ENCODE data around the gene C4orf51. TPM values are rescaled to one million over a fixed set of nuclear protein-coding genes. Genes with fewer than 3 reads are reported as not detected.
A peak's percentile ranks its signal among the peaks of the same experiment; 100 is the strongest.
"Not testable (repeated sequence)": the region's sequence is repeated elsewhere in the genome, so short reads cannot be mapped to it uniquely, and the experiment has no call there.

Gene C4orf51
- total RNA-seq (2022): not detected in 2 replicates
- Bru-seq, nascent RNA: percentile 11 among the genes with signal in this experiment
- BruChase-seq, experiment 1, labeled RNA remaining after a 6-hour chase: percentile 8 among the genes with signal in this experiment
- percentile 10 among the genes with signal in this experiment for BruChase-seq, experiment 2, labeled RNA remaining after a 2-hour chase
- long read RNA-seq: 0 reads

DNA sequence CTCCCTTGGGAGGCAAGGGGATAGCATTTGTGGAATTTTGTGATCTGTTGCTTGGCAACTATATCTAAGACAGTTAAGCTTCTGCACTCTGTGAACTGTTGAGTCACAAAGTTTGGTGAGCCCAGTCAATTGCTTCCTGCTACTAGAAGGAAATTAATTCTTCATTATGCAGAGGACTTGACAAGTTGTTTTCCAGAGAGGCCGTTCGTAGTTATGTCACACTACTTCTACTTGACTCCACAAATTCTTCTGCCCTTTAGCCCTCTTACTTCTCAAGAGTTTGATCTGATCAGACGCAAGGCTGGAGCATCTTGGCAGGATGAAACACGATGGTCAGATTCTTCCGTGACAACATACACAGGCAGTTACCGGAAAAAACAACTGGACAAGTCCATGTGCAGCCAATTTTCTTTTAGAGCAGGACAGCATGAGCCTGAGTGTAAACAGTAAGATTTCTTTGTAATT is at the start of gene C4orf51:
C4orf51 (plus strand) TSS at position 156 of the 465 bp plus-strand sequence; CDS start at position 214, 58 bp downstream.
- Mint-ChIP-seq H3K4me1 (ENCODE audit: low read depth, unreplicated experiment) (peaks cover 28% of the 10 kb centered on the region), H3K9me3 (ENCODE audit: low read depth, unreplicated experiment) (no peaks in the 10 kb centered on the region), H3K4me3 (ENCODE audit: low read depth, unreplicated experiment) (peak within 1 kb of the TSS; percentile 50), H3K27me3 (ENCODE audit: unreplicated experiment) (no peaks in the 10 kb centered on the region), H3K27ac (ENCODE audit: unreplicated experiment) (peak within 1 kb of the TSS; percentile 91), H3K36me3 (ENCODE audit: insufficient read depth, unreplicated experiment) (no peaks in the 10 kb centered on the region)
- BruUV-seq (replicated peaks): no TSS peak
- TF ChIP-seq CTCF (IDR thresholded peaks at IDR 0.05; ENCODE audit: unreplicated experiment): no peak
- intact Hi-C loops (cut with micrococcal nuclease; ENCODE audit: unreplicated experiment): loop anchor here (5.0 kb wide), 3 partner anchors 52 to 127 kb away; no protein-coding TSS in a partner anchor
- CTCF ChIA-PET: interaction anchor here (1.4 kb wide), 1 partner anchor 17 kb away, joined by 3 read pairs; no protein-coding TSS in a partner anchor
- DNase-seq: peak; percentile 31

DNA sequence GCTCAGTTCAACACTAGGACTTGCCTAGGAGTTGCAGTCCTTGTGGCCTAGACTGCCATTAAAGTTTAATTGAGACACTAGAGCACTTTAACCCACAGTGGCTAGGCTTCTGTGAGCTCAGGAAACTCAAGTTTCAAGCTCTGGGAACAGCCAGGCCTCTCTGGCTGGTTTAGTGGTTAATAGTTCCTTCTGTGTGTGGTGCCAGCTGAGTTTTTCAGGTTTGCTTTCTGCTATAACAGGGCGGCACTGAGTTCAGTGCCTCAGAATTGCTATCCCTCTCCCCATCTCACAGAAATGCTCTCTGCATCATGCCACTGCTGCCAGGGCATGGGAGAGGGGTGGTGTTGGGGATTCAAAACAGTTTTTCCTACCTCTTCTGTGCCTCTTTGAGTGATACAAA is 44.8 kb upstream of the C4orf51 start:
- H3K36me3 Mint-ChIP-seq (ENCODE audit: insufficient read depth, unreplicated experiment): no peaks in the 10 kb centered on the region
- H3K27ac Mint-ChIP-seq (ENCODE audit: unreplicated experiment): no peak overlapping the region
- no peaks in the 10 kb centered on the region for H3K27me3 Mint-ChIP-seq (ENCODE audit: unreplicated experiment)
- no peaks in the 10 kb centered on the region for H3K9me3 Mint-ChIP-seq (ENCODE audit: low read depth, unreplicated experiment)
- no peaks in the 10 kb centered on the region for H3K4me1 Mint-ChIP-seq (ENCODE audit: low read depth, unreplicated experiment)
- CTCF ChIA-PET: no interaction called here
- no TSS peak for BruUV-seq (replicated peaks)
- intact Hi-C loops (cut with micrococcal nuclease; ENCODE audit: unreplicated experiment): no loop called here
- TF ChIP-seq CTCF (IDR thresholded peaks at IDR 0.05; ENCODE audit: unreplicated experiment): no peak
- no peak overlapping the region for H3K4me3 Mint-ChIP-seq (ENCODE audit: low read depth, unreplicated experiment)
- no peak for DNase-seq

DNA sequence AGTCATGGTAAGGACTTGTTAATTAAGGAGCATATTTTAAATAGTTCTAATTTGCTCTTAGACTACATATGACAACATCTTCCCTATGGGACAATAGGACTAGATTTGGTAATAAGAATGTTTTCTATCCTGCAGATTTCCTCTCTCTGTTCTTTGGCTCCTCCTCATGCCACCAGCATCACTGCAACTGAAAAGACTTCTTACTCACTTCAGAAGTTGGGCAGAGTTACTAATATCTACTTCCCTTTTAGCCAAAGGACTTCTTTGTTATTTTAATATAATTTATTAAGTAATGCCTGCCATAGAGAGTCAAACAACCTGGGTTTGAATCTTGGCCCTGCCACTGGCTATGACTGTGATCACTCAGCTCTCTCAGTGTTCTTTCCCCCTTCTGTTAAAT is 44.3 kb upstream of the C4orf51 start:
- Mint-ChIP-seq H3K27me3 (ENCODE audit: unreplicated experiment) (no peaks in the 10 kb centered on the region), H3K27ac (ENCODE audit: unreplicated experiment) (no peak overlapping the region), H3K4me1 (ENCODE audit: low read depth, unreplicated experiment) (no peaks in the 10 kb centered on the region), H3K36me3 (ENCODE audit: insufficient read depth, unreplicated experiment) (no peaks in the 10 kb centered on the region), H3K4me3 (ENCODE audit: low read depth, unreplicated experiment) (no peak overlapping the region), H3K9me3 (ENCODE audit: low read depth, unreplicated experiment) (no peaks in the 10 kb centered on the region)
- CTCF ChIA-PET: no interaction called here
- TF ChIP-seq CTCF (IDR thresholded peaks at IDR 0.05; ENCODE audit: unreplicated experiment): no peak
- DNase-seq: no peak
- intact Hi-C loops (cut with micrococcal nuclease; ENCODE audit: unreplicated experiment): no loop called here
- BruUV-seq (replicated peaks): no TSS peak

DNA sequence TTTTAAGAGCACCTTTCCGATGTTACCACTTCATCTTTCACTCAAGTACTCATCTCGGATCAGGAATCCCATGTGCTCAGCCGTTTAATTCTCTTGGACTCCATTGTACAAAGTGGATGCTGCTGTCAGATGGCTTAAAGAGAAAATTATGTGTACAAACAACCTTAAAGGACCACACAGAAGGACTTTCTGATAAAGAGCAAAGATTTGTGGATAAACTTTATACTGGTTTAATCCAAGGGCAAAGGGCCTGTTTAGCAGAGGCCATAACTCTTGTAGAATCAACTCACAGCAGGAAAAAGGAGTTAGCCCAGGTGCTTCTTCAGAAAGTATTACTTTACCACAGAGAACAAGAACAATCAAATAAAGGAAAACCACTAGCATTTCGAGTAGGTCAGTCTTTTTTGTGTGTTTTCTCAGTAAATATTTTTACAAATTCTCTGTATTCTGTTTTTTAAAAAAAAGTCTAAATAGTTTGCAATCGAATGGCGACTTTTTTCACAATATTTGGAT is 40.7 kb upstream of the C4orf51 start:
- Mint-ChIP-seq H3K4me3 (ENCODE audit: low read depth, unreplicated experiment) (no peak overlapping the region), H3K9me3 (ENCODE audit: low read depth, unreplicated experiment) (no peaks in the 10 kb centered on the region), H3K27me3 (ENCODE audit: unreplicated experiment) (no peaks in the 10 kb centered on the region), H3K36me3 (ENCODE audit: insufficient read depth, unreplicated experiment) (no peaks in the 10 kb centered on the region), H3K4me1 (ENCODE audit: low read depth, unreplicated experiment) (no peaks in the 10 kb centered on the region), H3K27ac (ENCODE audit: unreplicated experiment) (no peak overlapping the region)
- BruUV-seq (replicated peaks): no TSS peak
- CTCF ChIA-PET: no interaction called here
- no peak for TF ChIP-seq CTCF (IDR thresholded peaks at IDR 0.05; ENCODE audit: unreplicated experiment)
- DNase-seq: no peak
- intact Hi-C loops (cut with micrococcal nuclease; ENCODE audit: unreplicated experiment): no loop called here

DNA sequence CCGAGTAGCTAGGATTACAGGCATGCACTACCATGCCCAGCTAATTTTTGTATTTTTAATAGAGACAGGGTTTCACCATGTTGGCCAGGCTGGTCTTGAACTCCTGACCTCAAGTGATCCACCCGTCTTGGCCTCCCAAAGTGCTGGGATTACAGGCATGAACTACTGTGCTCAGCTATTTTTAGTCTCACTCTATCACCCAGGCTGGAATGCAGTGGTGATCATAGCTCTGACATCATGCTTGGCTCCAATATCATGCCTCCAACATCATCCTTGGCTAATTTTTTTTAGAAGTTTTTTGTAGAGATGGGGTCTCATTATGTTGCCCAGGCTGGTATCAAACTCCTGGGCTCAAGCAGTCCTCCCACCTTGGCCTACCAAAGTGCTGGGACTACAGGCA is 39.7 kb upstream of the C4orf51 start:
- H3K4me3 Mint-ChIP-seq (ENCODE audit: low read depth, unreplicated experiment): not testable (repeated sequence)

More for the DNA sequence above, 39.7 kb upstream of the C4orf51 start:
- H3K9me3 Mint-ChIP-seq (ENCODE audit: low read depth, unreplicated experiment); H3K4me1 Mint-ChIP-seq (ENCODE audit: low read depth, unreplicated experiment); H3K27me3 Mint-ChIP-seq (ENCODE audit: unreplicated experiment); intact Hi-C loops (cut with micrococcal nuclease; ENCODE audit: unreplicated experiment); H3K27ac Mint-ChIP-seq (ENCODE audit: unreplicated experiment); CTCF ChIA-PET; DNase-seq; BruUV-seq (replicated peaks); H3K36me3 Mint-ChIP-seq (ENCODE audit: insufficient read depth, unreplicated experiment): not testable (repeated sequence)
